ENCODE data around the gene NDOR1. TPM values are rescaled to one million over a fixed set of nuclear protein-coding genes. Genes with fewer than 3 reads are reported as not detected.

NDOR1 gene
- total RNA-seq, 5 donors from 2014 or later (not counting 1 experiment from before 2014, with no cell fraction given): 27.6 to 46.7 (median 45.4) TPM

- H3K9me3 Mint-ChIP-seq: no peaks in the 10 kb centered on the region
These were observed 41.7 kb upstream of the NDOR1 start for GRCh38 chr9:137163805-137164204.

GRCh38 chr9:137164370-137165249 lies 40.9 kb upstream of the NDOR1 start:
- DNase-seq (no peak), ATAC-seq (replicated peaks in 1 of 4) (no peak)
- H3K36me3 Mint-ChIP-seq: no peaks in the 10 kb centered on the region
- no peak overlapping the region for H3K27ac ChIP-seq (ENCODE audit: low read length)
- no peak overlapping the region for H3K4me3 ChIP-seq (ENCODE audit: control insufficient read depth in 1 of 2, extremely low read depth in 1 of 2, low read length in 1 of 2)
- H3K9me3 ChIP-seq: no peaks in the 10 kb centered on the region
- ChIA-PET CTCF (no interaction called here), POLR2A (no interaction called here)
- 89% methylated on average over 21 of the region's 34 CpGs for WGBS (ENCODE audit: insufficient coverage)
- H3K27ac Mint-ChIP-seq: no peak overlapping the region
- H3K4me3 Mint-ChIP-seq: no peak overlapping the region
- no peaks in the 10 kb centered on the region for H3K9me3 Mint-ChIP-seq
- peaks cover 15 to 50% of the 10 kb centered on the region in 2 donors for H3K27me3 Mint-ChIP-seq
- H3K4me1 Mint-ChIP-seq: peaks cover 0 to 10% (median 4%) of the 10 kb centered on the region in 3 donors
- H3K36me3 ChIP-seq (ENCODE audit: control insufficient read depth in 2 of 2, extremely low read depth in 1 of 2, insufficient read depth in 1 of 2, low read length in 1 of 2): no peaks in the 10 kb centered on the region
- H3K27me3 ChIP-seq (replicated peaks in 1 of 2; ENCODE audit: control insufficient read depth in 2 of 2, extremely low read depth in 1 of 2, insufficient read depth in 2 of 2, low read length in 1 of 2): peaks cover 8 to 89% of the 10 kb centered on the region in 2 experiments
- peaks cover 3 to 23% of the 10 kb centered on the region in 2 experiments for H3K4me1 ChIP-seq (ENCODE audit: control insufficient read depth in 1 of 2, extremely low read depth in 1 of 2, insufficient read depth in 2 of 2, low read length in 2 of 2)

More at GRCh38 chr9:137163805-137164204, 41.7 kb upstream of the NDOR1 start:
- no peaks in the 10 kb centered on the region for H3K36me3 Mint-ChIP-seq
- ChIA-PET CTCF (no interaction called here), POLR2A (no interaction called here)
- Histone ChIP-seq H3K27ac (ENCODE audit: low read length) (no peak overlapping the region), H3K36me3 (ENCODE audit: control insufficient read depth in 2 of 2, extremely low read depth in 1 of 2, insufficient read depth in 1 of 2, low read length in 1 of 2) (no peaks in the 10 kb centered on the region), H3K27me3 (replicated peaks in 1 of 2; ENCODE audit: control insufficient read depth in 2 of 2, extremely low read depth in 1 of 2, insufficient read depth in 2 of 2, low read length in 1 of 2) (peaks cover 8 to 92% of the 10 kb centered on the region in 2 experiments), H3K9me3 (no peaks in the 10 kb centered on the region), H3K4me1 (ENCODE audit: control insufficient read depth in 1 of 2, extremely low read depth in 1 of 2, insufficient read depth in 2 of 2, low read length in 2 of 2) (peaks cover 3 to 24% of the 10 kb centered on the region in 2 experiments), H3K4me3 (ENCODE audit: control insufficient read depth in 1 of 2, extremely low read depth in 1 of 2, low read length in 1 of 2) (no peak overlapping the region)
- DNase-seq (no peak), ATAC-seq (replicated peaks in 1 of 4) (no peak)
- no peak overlapping the region for H3K4me3 Mint-ChIP-seq
- 93% methylated on average over 22 of the region's 22 CpGs for WGBS (ENCODE audit: insufficient coverage)
- no peak overlapping the region for H3K27ac Mint-ChIP-seq
- peaks cover 8 to 13% (median 9%) of the 10 kb centered on the region in 3 donors for H3K4me1 Mint-ChIP-seq
- peaks cover 22 to 56% of the 10 kb centered on the region in 2 donors for H3K27me3 Mint-ChIP-seq

GRCh38 chr9:137165250-137165836 lies 40.2 kb upstream of the NDOR1 start:
- POLR2A ChIA-PET: no interaction called here
- peaks cover 8 to 89% of the 10 kb centered on the region in 2 experiments for H3K27me3 ChIP-seq (replicated peaks in 1 of 2; ENCODE audit: control insufficient read depth in 2 of 2, extremely low read depth in 1 of 2, insufficient read depth in 2 of 2, low read length in 1 of 2)
- H3K4me3 Mint-ChIP-seq: no peak overlapping the region
- no peak overlapping the region for H3K27ac ChIP-seq (ENCODE audit: low read length)
- no peak overlapping the region for H3K4me3 ChIP-seq (ENCODE audit: control insufficient read depth in 1 of 2, extremely low read depth in 1 of 2, low read length in 1 of 2)
- CTCF ChIA-PET: no interaction called here
- peaks cover 0 to 7% (median 4%) of the 10 kb centered on the region in 3 donors for H3K4me1 Mint-ChIP-seq
- H3K9me3 Mint-ChIP-seq: no peaks in the 10 kb centered on the region
- H3K4me1 ChIP-seq (ENCODE audit: control insufficient read depth in 1 of 2, extremely low read depth in 1 of 2, insufficient read depth in 2 of 2, low read length in 2 of 2): peaks cover 3 to 23% of the 10 kb centered on the region in 2 experiments
- WGBS (ENCODE audit: insufficient coverage): 87% methylated on average over 27 of the region's 32 CpGs
- DNase-seq (no peak), ATAC-seq (replicated peaks in 1 of 4) (no peak)
- peaks cover 13 to 48% of the 10 kb centered on the region in 2 donors for H3K27me3 Mint-ChIP-seq
- no peaks in the 10 kb centered on the region for H3K9me3 ChIP-seq
- no peak overlapping the region for H3K27ac Mint-ChIP-seq
- H3K36me3 ChIP-seq (ENCODE audit: control insufficient read depth in 2 of 2, extremely low read depth in 1 of 2, insufficient read depth in 1 of 2, low read length in 1 of 2): no peaks in the 10 kb centered on the region
- no peaks in the 10 kb centered on the region for H3K36me3 Mint-ChIP-seq

DNA sequence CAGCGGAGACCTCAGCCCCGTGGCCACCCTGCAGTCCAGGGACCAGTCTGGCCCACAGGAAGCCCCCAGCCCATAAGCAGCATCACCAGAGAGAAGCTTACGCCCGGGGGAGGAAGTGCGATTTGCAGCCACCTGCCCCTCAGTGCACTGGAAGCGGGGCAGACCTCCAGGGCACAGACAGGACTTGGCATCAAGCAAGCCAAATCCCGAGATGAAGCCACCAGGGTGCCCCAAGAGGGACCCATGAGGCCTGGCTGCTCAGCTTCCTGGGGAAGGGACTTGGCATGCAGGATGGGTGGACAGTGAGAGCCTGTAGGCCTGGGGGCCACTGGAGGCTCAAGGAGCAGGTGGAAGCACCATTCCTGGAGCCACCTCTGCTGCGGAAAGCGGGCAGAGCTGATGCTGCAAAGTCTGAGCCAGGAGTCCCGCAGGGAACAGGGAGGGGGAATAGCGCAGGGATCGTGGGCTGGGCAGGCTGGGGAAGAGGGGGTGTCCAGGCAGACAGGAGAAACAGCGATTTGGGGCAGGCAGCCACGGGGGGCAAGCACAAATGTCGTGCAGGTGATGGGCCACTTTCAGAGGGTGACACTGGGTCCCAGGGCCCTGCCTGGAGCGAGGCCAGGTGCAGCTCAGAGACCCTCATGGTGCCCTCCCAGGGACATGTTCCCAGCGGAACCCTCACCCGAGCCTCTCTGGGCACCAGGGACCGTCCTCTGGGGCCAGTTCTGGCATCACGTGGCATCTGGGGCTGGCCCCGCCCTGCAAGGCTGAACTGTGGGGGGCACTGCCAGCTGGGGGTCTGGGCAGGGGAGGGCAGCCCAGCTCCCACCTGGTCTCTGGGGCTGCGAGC lies 38.9 kb upstream of the NDOR1 start:
- H3K4me3 Mint-ChIP-seq: no peak overlapping the region
- H3K27me3 Mint-ChIP-seq: peaks cover 15 to 52% of the 10 kb centered on the region in 2 donors
- Histone ChIP-seq H3K27ac (ENCODE audit: low read length) (no peak overlapping the region), H3K27me3 (replicated peaks in 1 of 2; ENCODE audit: control insufficient read depth in 2 of 2, extremely low read depth in 1 of 2, insufficient read depth in 2 of 2, low read length in 1 of 2) (peaks cover 8 to 92% of the 10 kb centered on the region in 2 experiments), H3K4me3 (ENCODE audit: control insufficient read depth in 1 of 2, extremely low read depth in 1 of 2, low read length in 1 of 2) (no peak overlapping the region), H3K9me3 (no peaks in the 10 kb centered on the region), H3K4me1 (ENCODE audit: control insufficient read depth in 1 of 2, extremely low read depth in 1 of 2, insufficient read depth in 2 of 2, low read length in 2 of 2) (peaks cover 3 to 23% of the 10 kb centered on the region in 2 experiments), H3K36me3 (ENCODE audit: control insufficient read depth in 2 of 2, extremely low read depth in 1 of 2, insufficient read depth in 1 of 2, low read length in 1 of 2) (no peaks in the 10 kb centered on the region)
- 72% methylated on average over 15 of the region's 22 CpGs for WGBS (ENCODE audit: insufficient coverage)
- no peak for ATAC-seq (replicated peaks in 1 of 4)
- H3K4me1 Mint-ChIP-seq: peaks cover 0 to 7% (median 4%) of the 10 kb centered on the region in 3 donors
- no peak for DNase-seq
- ChIA-PET POLR2A (no interaction called here), CTCF (interaction anchor here in 1 of 2 donors (0.6 kb wide), 1 partner anchor 8 kb away, joined by 3 read pairs; no protein-coding TSS in a partner anchor)
- H3K9me3 Mint-ChIP-seq: no peaks in the 10 kb centered on the region
- H3K36me3 Mint-ChIP-seq: no peaks in the 10 kb centered on the region
- H3K27ac Mint-ChIP-seq: no peak overlapping the region

GRCh38 chr9:137167277-137167746 lies 38.2 kb upstream of the NDOR1 start:
- H3K27me3 Mint-ChIP-seq: peaks cover 15 to 51% of the 10 kb centered on the region in 2 donors
- no peaks in the 10 kb centered on the region for H3K36me3 Mint-ChIP-seq
- CTCF ChIA-PET: interaction anchor here in 1 of 2 donors (0.6 kb wide), 1 partner anchor 8 kb away, joined by 3 read pairs; no protein-coding TSS in a partner anchor
- no peak for DNase-seq
- no peak overlapping the region for H3K27ac Mint-ChIP-seq
- H3K4me1 ChIP-seq (ENCODE audit: control insufficient read depth in 1 of 2, extremely low read depth in 1 of 2, insufficient read depth in 2 of 2, low read length in 2 of 2): peaks cover 3 to 18% of the 10 kb centered on the region in 2 experiments
- H3K4me1 Mint-ChIP-seq: peaks cover 0 to 7% (median 2%) of the 10 kb centered on the region in 3 donors
- ATAC-seq (replicated peaks in 1 of 4): no peak
- no peaks in the 10 kb centered on the region for H3K36me3 ChIP-seq (ENCODE audit: control insufficient read depth in 2 of 2, extremely low read depth in 1 of 2, insufficient read depth in 1 of 2, low read length in 1 of 2)
- POLR2A ChIA-PET: no interaction called here
- no peak overlapping the region for H3K4me3 Mint-ChIP-seq
- peaks cover 8 to 93% of the 10 kb centered on the region in 2 experiments for H3K27me3 ChIP-seq (replicated peaks in 1 of 2; ENCODE audit: control insufficient read depth in 2 of 2, extremely low read depth in 1 of 2, insufficient read depth in 2 of 2, low read length in 1 of 2)
- no peaks in the 10 kb centered on the region for H3K9me3 Mint-ChIP-seq
- no peak overlapping the region for H3K4me3 ChIP-seq (ENCODE audit: control insufficient read depth in 1 of 2, extremely low read depth in 1 of 2, low read length in 1 of 2)
- whole genome bisulfite sequencing (ENCODE audit: insufficient coverage): 38% methylated on average over 30 of the region's 44 CpGs
- no peaks in the 10 kb centered on the region for H3K9me3 ChIP-seq
- H3K27ac ChIP-seq (ENCODE audit: low read length): no peak overlapping the region
